AG04450 (cell line): Measurements from ENCODE around the gene EDIL3. TPM values are rescaled to one million over a fixed set of nuclear protein-coding genes. Genes with fewer than 3 reads are reported as not detected.

ENCODE experiments used
- CTCF ChIA-PET: fragments of 300-600, 350-600 bp; formaldehyde crosslinking; extraction: SDS; loops from one replicate; lab custom pipeline; 2022; ENCODE audit warnings: antibody characterized with exemption, inconsistent platforms; lab: Charles Lee
- POLR2A ChIA-PET: fragments of 350-600 bp; formaldehyde crosslinking; extraction: SDS; loops from one replicate; lab custom pipeline; 2021; ENCODE audit warnings: antibody characterized with exemption, inconsistent platforms; lab: Yijun Ruan, JAX
- DNase-seq: peaks from one replicate; pipeline ENCODE4 v3.0.0-alpha.2; 2011; ENCODE audit warnings: low read depth, low spot score
- H3K27ac ChIP-seq: one replicate; pipeline ENCODE4 v1.5.1; 2012; ENCODE audit warnings: low read depth, low read length, control low read depth
- H3K27me3 ChIP-seq: one replicate; pipeline ENCODE4 v1.6.0; 2012; ENCODE audit warnings: low read length; ENCODE audit not compliant: control insufficient read depth, insufficient read depth
- H3K4me3 ChIP-seq: 2 replicates; pipeline ENCODE4 v1.5.1; 2011; ENCODE audit warnings: mild to moderate bottlenecking, low read depth, low read length, control low read depth
- H3K9me3 ChIP-seq: 2 replicates; pipeline ENCODE4 v1.5.1; 2012; ENCODE audit warnings: low read length; ENCODE audit not compliant: control insufficient read depth, insufficient read depth
- polyA plus RNA-seq: library from polyadenylated mRNA; depleted of rRNA; stranded (reverse); fragments of >200 nt; gene quantifications from 2 replicates; pipeline ENCODE4 v1.2.3, GENCODE V29; 2011
- TF ChIP-seq, protein P1 (sequence below): IDR thresholded peaks from 2 replicates; pipeline ENCODE4 v1.5.1; 2011; ENCODE audit warnings: low read depth, low read length, control low read depth, inconsistent platforms

The EDIL3 gene
- polyA plus RNA-seq, 1 experiment: 61.9 TPM

DNA sequence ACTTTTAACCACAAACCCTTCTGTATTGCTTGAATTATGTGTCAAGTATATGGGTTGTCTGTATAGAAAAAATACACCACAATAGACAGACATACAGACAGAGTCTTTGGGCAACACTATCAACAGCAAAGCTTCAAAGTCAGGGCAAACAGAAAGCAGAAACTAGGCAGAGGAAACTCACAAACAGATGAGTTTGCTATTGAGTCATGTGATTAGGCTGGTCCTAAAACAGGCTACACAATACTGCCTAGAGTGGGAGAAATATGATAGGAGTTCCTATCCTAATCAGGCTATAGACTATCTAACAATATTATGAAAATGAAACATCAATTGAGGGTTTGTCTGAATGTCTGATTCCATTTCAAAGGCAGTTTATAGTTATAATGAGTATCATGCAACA is 156.4 kb downstream of the EDIL3 start:
- TF ChIP-seq, protein P1, sequence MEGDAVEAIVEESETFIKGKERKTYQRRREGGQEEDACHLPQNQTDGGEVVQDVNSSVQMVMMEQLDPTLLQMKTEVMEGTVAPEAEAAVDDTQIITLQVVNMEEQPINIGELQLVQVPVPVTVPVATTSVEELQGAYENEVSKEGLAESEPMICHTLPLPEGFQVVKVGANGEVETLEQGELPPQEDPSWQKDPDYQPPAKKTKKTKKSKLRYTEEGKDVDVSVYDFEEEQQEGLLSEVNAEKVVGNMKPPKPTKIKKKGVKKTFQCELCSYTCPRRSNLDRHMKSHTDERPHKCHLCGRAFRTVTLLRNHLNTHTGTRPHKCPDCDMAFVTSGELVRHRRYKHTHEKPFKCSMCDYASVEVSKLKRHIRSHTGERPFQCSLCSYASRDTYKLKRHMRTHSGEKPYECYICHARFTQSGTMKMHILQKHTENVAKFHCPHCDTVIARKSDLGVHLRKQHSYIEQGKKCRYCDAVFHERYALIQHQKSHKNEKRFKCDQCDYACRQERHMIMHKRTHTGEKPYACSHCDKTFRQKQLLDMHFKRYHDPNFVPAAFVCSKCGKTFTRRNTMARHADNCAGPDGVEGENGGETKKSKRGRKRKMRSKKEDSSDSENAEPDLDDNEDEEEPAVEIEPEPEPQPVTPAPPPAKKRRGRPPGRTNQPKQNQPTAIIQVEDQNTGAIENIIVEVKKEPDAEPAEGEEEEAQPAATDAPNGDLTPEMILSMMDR: no peak
- ChIA-PET POLR2A (no interaction called here), CTCF (no interaction called here)
- no peak overlapping the region for H3K27ac ChIP-seq
- no peaks in the 10 kb centered on the region for H3K9me3 ChIP-seq
- H3K27me3 ChIP-seq: no peaks in the 10 kb centered on the region
- H3K4me3 ChIP-seq: no peak overlapping the region
- no peak for DNase-seq

DNA sequence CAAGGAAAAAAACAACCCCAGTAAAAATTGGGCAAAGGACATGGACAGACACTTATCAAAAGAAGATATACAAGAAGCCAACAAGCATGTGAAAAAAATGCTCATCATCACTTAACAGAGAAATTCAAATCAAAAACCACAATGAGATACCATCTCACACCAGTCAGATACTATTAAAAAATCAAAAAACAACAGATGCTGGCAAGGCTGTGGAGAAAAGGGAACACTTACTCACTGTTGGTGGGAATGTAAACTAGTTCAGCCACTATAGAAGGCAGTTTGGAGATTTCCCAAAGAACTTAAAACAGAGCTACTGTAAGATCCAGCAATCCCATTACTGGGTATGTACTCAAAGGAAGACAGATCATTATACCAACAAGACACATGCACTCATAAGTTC is 157.4 kb downstream of the EDIL3 start:
- no peak overlapping the region for H3K4me3 ChIP-seq
- H3K27me3 ChIP-seq: no peaks in the 10 kb centered on the region
- POLR2A ChIA-PET: no interaction called here
- H3K27ac ChIP-seq: no peak overlapping the region
- no peaks in the 10 kb centered on the region for H3K9me3 ChIP-seq
- no peak for DNase-seq
- CTCF ChIA-PET: no interaction called here
- TF ChIP-seq, protein P1: no peak

DNA sequence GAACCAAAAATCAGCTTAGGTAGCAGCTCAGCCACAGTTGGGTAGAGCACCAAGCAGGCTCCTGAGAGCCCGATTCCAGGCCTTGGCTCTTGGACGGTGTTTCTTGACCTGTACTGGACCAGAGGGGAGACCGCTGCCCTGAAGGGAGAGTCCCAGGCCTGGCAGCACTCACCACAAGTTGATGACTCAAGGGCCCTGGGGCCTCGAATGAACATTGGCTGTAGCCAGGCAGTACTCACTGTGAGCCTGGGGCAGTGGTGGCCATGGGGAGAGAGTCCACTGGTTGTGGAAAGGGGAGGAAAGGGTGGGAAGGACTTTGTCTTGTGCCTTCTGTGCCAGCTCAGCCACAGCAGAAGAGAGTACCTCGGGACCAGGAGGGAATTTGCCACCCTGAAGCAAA is 166.1 kb downstream of the EDIL3 start:
- no peaks in the 10 kb centered on the region for H3K9me3 ChIP-seq
- CTCF ChIA-PET: no interaction called here
- no peak overlapping the region for H3K27ac ChIP-seq
- H3K4me3 ChIP-seq: no peak overlapping the region
- H3K27me3 ChIP-seq: no peaks in the 10 kb centered on the region
- TF ChIP-seq, protein P1: no peak
- no peak for DNase-seq
- POLR2A ChIA-PET: no interaction called here

DNA sequence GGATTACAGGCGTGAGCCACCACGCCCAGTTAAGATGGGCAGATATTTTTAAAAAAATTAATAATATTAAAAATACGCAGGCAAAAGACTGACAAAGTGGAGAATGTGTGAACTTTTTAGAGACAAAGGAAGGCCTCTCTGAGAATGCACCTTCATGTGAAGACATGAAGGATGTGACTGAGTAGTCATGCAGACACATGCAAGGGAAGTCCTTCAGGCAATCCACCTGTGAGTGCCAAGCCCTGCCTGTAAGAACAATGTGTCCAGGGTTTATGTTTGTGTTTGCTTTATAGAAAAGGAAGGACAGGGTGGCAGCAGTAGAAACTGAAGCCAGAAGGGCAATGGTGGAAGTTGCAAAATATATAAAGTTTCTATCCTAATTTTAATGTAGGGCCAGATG is 169.2 kb downstream of the EDIL3 start:
- TF ChIP-seq, protein P1: no peak
- ChIA-PET POLR2A (no interaction called here), CTCF (no interaction called here)
- H3K4me3 ChIP-seq: no peak overlapping the region
- H3K27me3 ChIP-seq: no peaks in the 10 kb centered on the region
- DNase-seq: no peak
- H3K27ac ChIP-seq: no peak overlapping the region
- no peaks in the 10 kb centered on the region for H3K9me3 ChIP-seq

DNA sequence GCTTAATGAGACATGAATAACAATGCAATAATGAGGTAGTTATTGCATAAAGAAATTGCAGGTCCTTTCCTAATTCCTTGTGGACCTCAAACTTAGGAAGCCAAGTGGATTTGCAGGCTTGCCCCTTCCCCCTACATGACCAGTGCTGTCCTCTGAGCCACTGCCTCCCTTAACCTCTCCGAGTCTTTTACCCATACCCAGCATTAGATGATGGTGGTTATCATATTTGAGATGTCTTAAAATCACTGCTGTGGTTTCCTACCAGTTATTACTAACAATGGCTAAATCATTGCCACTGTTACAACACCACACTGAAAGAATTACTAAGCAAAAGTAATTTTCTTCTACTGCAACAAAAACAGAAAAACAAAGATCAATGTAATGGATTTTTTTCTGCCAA is 170.8 kb downstream of the EDIL3 start:
- Histone ChIP-seq H3K27ac (no peak overlapping the region), H3K4me3 (no peak overlapping the region), H3K9me3 (no peaks in the 10 kb centered on the region), H3K27me3 (no peaks in the 10 kb centered on the region)
- ChIA-PET POLR2A (interaction anchor here (0.6 kb wide), 1 partner anchor 36 kb away, joined by 3 read pairs; no protein-coding TSS in a partner anchor), CTCF (interaction anchor here (0.6 to 0.8 kb wide), 2 partner anchors 100 to 496 kb away, joined by 3 to 4 read pairs; no protein-coding TSS in a partner anchor)
- DNase-seq: no peak
- TF ChIP-seq, protein P1: no peak
